ENCODE results near the gene FAM53A. TPM values are rescaled to one million over a fixed set of nuclear protein-coding genes. Genes with fewer than 3 reads are reported as not detected.

FAM53A gene
- total and polyA plus RNA-seq, 2 donors = 1.0 to 2.0 TPM

- H3K27ac ChIP-seq (ENCODE audit: low read depth in 1 of 2, low read length in 1 of 2) = no peak overlapping the region
- 96% methylated on average over 32 of the region's 32 CpGs for WGBS
- no peaks in the 10 kb centered on the region for H3K9me3 ChIP-seq (ENCODE audit: control insufficient read depth in 2 of 2, insufficient read depth in 1 of 2, low read length in 1 of 2)
- peaks cover 29 to 37% of the 10 kb centered on the region in 2 donors for H3K36me3 ChIP-seq (ENCODE audit: control insufficient read depth in 2 of 2, insufficient read depth in 2 of 2, low read length in 1 of 2)
- no peaks in the 10 kb centered on the region for H3K27me3 ChIP-seq (ENCODE audit: control insufficient read depth in 2 of 2, insufficient read depth in 1 of 2, low read length in 1 of 2)
- H3K4me1 ChIP-seq (ENCODE audit: control insufficient read depth in 2 of 2, insufficient read depth in 2 of 2, low read length in 2 of 2) = peaks cover 32 to 51% of the 10 kb centered on the region in 2 donors
- no peak for DNase-seq (ENCODE audit: low read depth in 6 of 9, low spot score in 9 of 9)
- H3K4me3 ChIP-seq (ENCODE audit: low read length in 2 of 2) = no peak overlapping the region
Observed at GRCh38 chr4:1717129-1718094, 33.3 kb upstream of the FAM53A start.

- Histone ChIP-seq H3K4me1 (ENCODE audit: control insufficient read depth in 2 of 2, insufficient read depth in 2 of 2, low read length in 2 of 2) (peaks cover 24 to 45% of the 10 kb centered on the region in 2 donors), H3K27me3 (ENCODE audit: control insufficient read depth in 2 of 2, insufficient read depth in 1 of 2, low read length in 1 of 2) (no peaks in the 10 kb centered on the region), H3K27ac (ENCODE audit: low read depth in 1 of 2, low read length in 1 of 2) (no peak overlapping the region), H3K9me3 (ENCODE audit: control insufficient read depth in 2 of 2, insufficient read depth in 1 of 2, low read length in 1 of 2) (no peaks in the 10 kb centered on the region), H3K4me3 (ENCODE audit: low read length in 2 of 2) (no peak overlapping the region), H3K36me3 (ENCODE audit: control insufficient read depth in 2 of 2, insufficient read depth in 2 of 2, low read length in 1 of 2) (peaks cover 27 to 37% of the 10 kb centered on the region in 2 donors)
- no peak for DNase-seq (ENCODE audit: low read depth in 6 of 9, low spot score in 9 of 9)
- WGBS = 95% methylated on average over 15 of the region's 15 CpGs
Observed at GRCh38 chr4:1716065-1716945, 32.2 kb upstream of the FAM53A start.

GRCh38 chr4:1715002-1715758 is 31.1 kb upstream of the FAM53A start:
- Histone ChIP-seq H3K9me3 (ENCODE audit: control insufficient read depth in 2 of 2, insufficient read depth in 1 of 2, low read length in 1 of 2) (no peaks in the 10 kb centered on the region), H3K4me3 (ENCODE audit: low read length in 2 of 2) (no peak overlapping the region), H3K4me1 (ENCODE audit: control insufficient read depth in 2 of 2, insufficient read depth in 2 of 2, low read length in 2 of 2) (peaks cover 29 to 53% of the 10 kb centered on the region in 2 donors), H3K27ac (ENCODE audit: low read depth in 1 of 2, low read length in 1 of 2) (peak overlapping the region in 1 of 2 donors; percentile 55), H3K27me3 (ENCODE audit: control insufficient read depth in 2 of 2, insufficient read depth in 1 of 2, low read length in 1 of 2) (no peaks in the 10 kb centered on the region), H3K36me3 (ENCODE audit: control insufficient read depth in 2 of 2, insufficient read depth in 2 of 2, low read length in 1 of 2) (peaks cover 27 to 38% of the 10 kb centered on the region in 2 donors)
- DNase-seq (ENCODE audit: low read depth in 6 of 9, low spot score in 9 of 9) = no peak
- WGBS = 70% methylated on average over 16 of the region's 16 CpGs

- H3K27me3 ChIP-seq (ENCODE audit: control insufficient read depth in 2 of 2, insufficient read depth in 1 of 2, low read length in 1 of 2) = no peaks in the 10 kb centered on the region
- no peak overlapping the region for H3K4me3 ChIP-seq (ENCODE audit: low read length in 2 of 2)
- peaks cover 27 to 43% of the 10 kb centered on the region in 2 donors for H3K36me3 ChIP-seq (ENCODE audit: control insufficient read depth in 2 of 2, insufficient read depth in 2 of 2, low read length in 1 of 2)
- peaks cover 22 to 52% of the 10 kb centered on the region in 2 donors for H3K4me1 ChIP-seq (ENCODE audit: control insufficient read depth in 2 of 2, insufficient read depth in 2 of 2, low read length in 2 of 2)
- H3K27ac ChIP-seq (ENCODE audit: low read depth in 1 of 2, low read length in 1 of 2) = no peak overlapping the region
- no peaks in the 10 kb centered on the region for H3K9me3 ChIP-seq (ENCODE audit: control insufficient read depth in 2 of 2, insufficient read depth in 1 of 2, low read length in 1 of 2)
- WGBS = 91% methylated on average over 9 of the region's 9 CpGs
- no peak for DNase-seq (ENCODE audit: low read depth in 6 of 9, low spot score in 9 of 9)
Observed at GRCh38 chr4:1714303-1715001, 30.3 kb upstream of the FAM53A start.

GRCh38 chr4:1713003-1713851 is 29.1 kb upstream of the FAM53A start:
- Histone ChIP-seq H3K9me3 (ENCODE audit: control insufficient read depth in 2 of 2, insufficient read depth in 1 of 2, low read length in 1 of 2) (no peaks in the 10 kb centered on the region), H3K4me1 (ENCODE audit: control insufficient read depth in 2 of 2, insufficient read depth in 2 of 2, low read length in 2 of 2) (peaks cover 20 to 53% of the 10 kb centered on the region in 2 donors), H3K36me3 (ENCODE audit: control insufficient read depth in 2 of 2, insufficient read depth in 2 of 2, low read length in 1 of 2) (peaks cover 24 to 43% of the 10 kb centered on the region in 2 donors), H3K4me3 (ENCODE audit: low read length in 2 of 2) (peak overlapping the region; percentile 75 to 98), H3K27ac (ENCODE audit: low read depth in 1 of 2, low read length in 1 of 2) (peak overlapping the region; percentile 79 to 90), H3K27me3 (ENCODE audit: control insufficient read depth in 2 of 2, insufficient read depth in 1 of 2, low read length in 1 of 2) (no peaks in the 10 kb centered on the region)
- no peak for DNase-seq (ENCODE audit: low read depth in 6 of 9, low spot score in 9 of 9)
- 22% methylated on average over 35 of the region's 35 CpGs for WGBS

GRCh38 chr4:1712216-1713002 is 28.3 kb upstream of the FAM53A start, which contains the start of gene SLBP:
Gene SLBP (minus strand): TSS chr4:1712319. CDS start chr4:1712188, 131 bp downstream.
- Histone ChIP-seq H3K4me3 (ENCODE audit: low read length in 2 of 2) (peak within 1 kb of the TSS; percentile 75 to 98), H3K27ac (ENCODE audit: low read depth in 1 of 2, low read length in 1 of 2) (peak within 1 kb of the TSS; percentile 90 to 96), H3K36me3 (ENCODE audit: control insufficient read depth in 2 of 2, insufficient read depth in 2 of 2, low read length in 1 of 2) (peaks cover 15 to 37% of the 10 kb centered on the region in 2 donors), H3K4me1 (ENCODE audit: control insufficient read depth in 2 of 2, insufficient read depth in 2 of 2, low read length in 2 of 2) (peaks cover 20 to 53% of the 10 kb centered on the region in 2 donors), H3K9me3 (ENCODE audit: control insufficient read depth in 2 of 2, insufficient read depth in 1 of 2, low read length in 1 of 2) (no peaks in the 10 kb centered on the region), H3K27me3 (ENCODE audit: control insufficient read depth in 2 of 2, insufficient read depth in 1 of 2, low read length in 1 of 2) (no peaks in the 10 kb centered on the region)
- WGBS = under 1% methylated on average over 98 of the region's 98 CpGs
- DNase-seq (ENCODE audit: low read depth in 6 of 9, low spot score in 9 of 9) = peak; percentile 90 to 98 (median 94)

- peak overlapping the region; percentile 60 to 75 for H3K4me3 ChIP-seq (ENCODE audit: low read length in 2 of 2)
- H3K27ac ChIP-seq (ENCODE audit: low read depth in 1 of 2, low read length in 1 of 2) = peak overlapping the region; percentile 40 to 96
- H3K36me3 ChIP-seq (ENCODE audit: control insufficient read depth in 2 of 2, insufficient read depth in 2 of 2, low read length in 1 of 2) = peaks cover 9 to 33% of the 10 kb centered on the region in 2 donors
- no peaks in the 10 kb centered on the region for H3K9me3 ChIP-seq (ENCODE audit: control insufficient read depth in 2 of 2, insufficient read depth in 1 of 2, low read length in 1 of 2)
- no peaks in the 10 kb centered on the region for H3K27me3 ChIP-seq (ENCODE audit: control insufficient read depth in 2 of 2, insufficient read depth in 1 of 2, low read length in 1 of 2)
- H3K4me1 ChIP-seq (ENCODE audit: control insufficient read depth in 2 of 2, insufficient read depth in 2 of 2, low read length in 2 of 2) = peaks cover 20 to 53% of the 10 kb centered on the region in 2 donors
- DNase-seq (ENCODE audit: low read depth in 6 of 9, low spot score in 9 of 9) = peak in 4 of 9 donors; percentile 43 to 68 (median 47)
- under 1% methylated on average over 85 of the region's 85 CpGs for WGBS
Observed at GRCh38 chr4:1711571-1712215, 27.6 kb upstream of the FAM53A start.
